Measurements from ENCODE around the gene GSTA5. TPM values are rescaled to one million over a fixed set of nuclear protein-coding genes. Genes with fewer than 3 reads are reported as not detected.
"Not testable (repeated sequence)": the region's sequence is repeated elsewhere in the genome, so short reads cannot be mapped to it uniquely, and the experiment has no call there.

The GSTA5 gene
- total and polyA plus RNA-seq, 10 of the 15 experiments (the other 5 are each of a cell fraction or from before 2014, with no cell fraction given), result not detected

- in situ Hi-C loops (cut with MboI); FAIRE-seq; DNase-seq (ENCODE audit: low read depth, low spot score); H3K4me1 ChIP-seq (ENCODE audit: control insufficient read depth, insufficient read depth, low read length); H3K4me3 ChIP-seq; H3K27ac ChIP-seq (ENCODE audit: control insufficient read depth, insufficient read depth); H3K27me3 ChIP-seq (replicated peaks in 1 of 2; ENCODE audit: control insufficient read depth in 2 of 2, insufficient read depth in 2 of 2, low read length in 1 of 2); H2AFZ ChIP-seq (ENCODE audit: control insufficient read depth, low read depth, low read length); SMC1A ChIA-PET (ENCODE audit: uncharacterized antibody, unreplicated experiment); intact Hi-C loops (cut with micrococcal nuclease; ENCODE audit: unreplicated experiment); H4K20me1 ChIP-seq (ENCODE audit: control insufficient read depth, insufficient read depth); ATAC-seq; RAD21 ChIA-PET (ENCODE audit: unreplicated experiment); POLR2A ChIA-PET; H3K4me2 ChIP-seq (ENCODE audit: control insufficient read depth, insufficient read depth); BruUV-seq (replicated peaks); H3K9ac ChIP-seq (ENCODE audit: control insufficient read depth, insufficient read depth, low read length); H3K9me3 ChIP-seq (replicated peaks; ENCODE audit: control insufficient read depth, insufficient read depth, low read length); H3K36me3 ChIP-seq (ENCODE audit: control insufficient read depth in 2 of 2, insufficient read depth in 2 of 2, low read length in 1 of 2); H3K79me2 ChIP-seq (ENCODE audit: control insufficient read depth, insufficient read depth, low read length): not testable (repeated sequence)
- CTCF ChIA-PET, result interaction anchor here (0.6 kb wide), 1 partner anchor 40 kb away, joined by 3 read pairs; the partner anchor contains the start of gene GSTA2
- 73% methylated on average over 5 of the region's 5 CpGs for WGBS (ENCODE audit: insufficient coverage, insufficient replicate concordance, low lambda C conversion rate, missing lambda C conversion rate)
Measured at GRCh38 chr6:52803668-52804255, 36.9 kb downstream of the GSTA5 start, which contains the start of gene GSTA1. Gene GSTA1, minus strand, starts transcription at chr6:52803816. Its CDS starts 4,549 bp downstream, at chr6:52799267.

GRCh38 chr6:52802806-52803205, 37.8 kb downstream of the GSTA5 start:
- intact Hi-C loops (cut with micrococcal nuclease; ENCODE audit: unreplicated experiment), result no loop called here
- WGBS (ENCODE audit: insufficient coverage, insufficient replicate concordance, low lambda C conversion rate, missing lambda C conversion rate), result 0% methylated on average over 1 of the region's 1 CpG

More at GRCh38 chr6:52802806-52803205, 37.8 kb downstream of the GSTA5 start:
- ChIA-PET RAD21 (ENCODE audit: unreplicated experiment) (no interaction called here), SMC1A (ENCODE audit: uncharacterized antibody, unreplicated experiment) (no interaction called here), POLR2A (no interaction called here), CTCF (no interaction called here)
- BruUV-seq (replicated peaks), result no TSS peak
- Histone ChIP-seq H3K4me3 (no peak overlapping the region), H3K36me3 (ENCODE audit: control insufficient read depth in 2 of 2, insufficient read depth in 2 of 2, low read length in 1 of 2) (no peaks in the 10 kb centered on the region), H2AFZ (ENCODE audit: control insufficient read depth, low read depth, low read length) (no peak overlapping the region), H3K9me3 (replicated peaks; ENCODE audit: control insufficient read depth, insufficient read depth, low read length) (no peaks in the 10 kb centered on the region), H3K9ac (ENCODE audit: control insufficient read depth, insufficient read depth, low read length) (no peak overlapping the region), H3K79me2 (ENCODE audit: control insufficient read depth, insufficient read depth, low read length) (no peaks in the 10 kb centered on the region), H3K4me1 (ENCODE audit: control insufficient read depth, insufficient read depth, low read length) (no peaks in the 10 kb centered on the region), H4K20me1 (ENCODE audit: control insufficient read depth, insufficient read depth) (no peaks in the 10 kb centered on the region), H3K27ac (ENCODE audit: control insufficient read depth, insufficient read depth) (no peak overlapping the region), H3K27me3 (replicated peaks in 1 of 2; ENCODE audit: control insufficient read depth in 2 of 2, insufficient read depth in 2 of 2, low read length in 1 of 2) (no peaks in the 10 kb centered on the region), H3K4me2 (ENCODE audit: control insufficient read depth, insufficient read depth) (no peak overlapping the region)
- TF ChIP-seq MYC (IDR thresholded peaks at IDR 0.05; ENCODE audit: insufficient read depth, insufficient read length, insufficient replicate concordance, low read length, severe bottlenecking), result no peak
- TF ChIP-seq KDM1A (IDR thresholded peaks at IDR 0.05; ENCODE audit: borderline replicate concordance), result no peak
- no peak for TF ChIP-seq YBX1 (IDR thresholded peaks at IDR 0.05)
- no peak for TF ChIP-seq POLR2AphosphoS5 (IDR thresholded peaks at IDR 0.05; ENCODE audit: low read length)
- TF ChIP-seq NFYB (IDR thresholded peaks at IDR 0.05; ENCODE audit: insufficient read depth, low read depth, low read length), result no peak
- in situ Hi-C loops (cut with MboI), result no loop called here
- no peak for ATAC-seq
- FAIRE-seq, result no peak
- no peak for DNase-seq (ENCODE audit: low read depth, low spot score)
